Ascending aorta (tissue), 2 donors: ENCODE data around the gene THAP3. TPM values are rescaled to one million over a fixed set of nuclear protein-coding genes. Genes with fewer than 3 reads are reported as not detected.
A peak's percentile ranks its signal among the peaks of the same experiment; 100 is the strongest.

Experiments
- DNase-seq, 2 donors: peaks; one replicate each; pipeline ENCODE4 v3.0.0-alpha.2; 2019; ENCODE audit warnings: low spot score in 2 of 2
- H3K27ac ChIP-seq, 2 donors: fragments of 200-600 bp; sonication (generic); one replicate each; pipeline ENCODE4 v1.5.1; 2016 to 2017; ENCODE audit warnings: mild to moderate bottlenecking in 1 of 2
- H3K27me3 ChIP-seq: fragments of 200-600 bp; sonication (generic); one replicate; pipeline ENCODE4 v1.5.1; 2017
- H3K36me3 ChIP-seq, 2 donors: fragments of 200-600 bp; sonication (generic); one replicate each; pipeline ENCODE4 v1.5.1; 2016
- H3K4me1 ChIP-seq, 2 donors: fragments of 200-600 bp; sonication (generic); one replicate each; pipeline ENCODE4 v1.5.1; 2016 to 2017; ENCODE audit warnings: mild to moderate bottlenecking in 1 of 2
- H3K4me3 ChIP-seq, 2 donors: fragments of 200-600 bp; sonication (generic); one replicate each; pipeline ENCODE4 v1.5.1; 2016 to 2017; ENCODE audit warnings: mild to moderate bottlenecking in 1 of 2
- H3K9me3 ChIP-seq, 2 donors: fragments of 200-600 bp; sonication (generic); one replicate each; pipeline ENCODE4 v1.5.1; 2016
- intact Hi-C: fragments of 100-400 bp; cut with DNase I; formaldehyde crosslinking; loops from one replicate; pipeline ENCODE4 v1.15.1; 2023
- total RNA-seq: library from RNA; depleted of rRNA; stranded (reverse); fragments of >200 nt; gene quantifications from one replicate; pipeline ENCODE4 v1.1.0, GENCODE V29; 2016
- TF ChIP-seq, protein P1 (sequence below), 3 experiments: fragments of 200-600 bp in 2 of 3; fragments of 450-650 bp in 1 of 3; sonication (generic) in 2 of 3; IDR thresholded peaks; one replicate each; pipeline ENCODE4 v1.5.1; 2016 to 2019; ENCODE audit warnings: antibody characterized with exemption in 3 of 3, mild to moderate bottlenecking in 1 of 3, moderate library complexity in 1 of 3

The THAP3 gene, protein sequence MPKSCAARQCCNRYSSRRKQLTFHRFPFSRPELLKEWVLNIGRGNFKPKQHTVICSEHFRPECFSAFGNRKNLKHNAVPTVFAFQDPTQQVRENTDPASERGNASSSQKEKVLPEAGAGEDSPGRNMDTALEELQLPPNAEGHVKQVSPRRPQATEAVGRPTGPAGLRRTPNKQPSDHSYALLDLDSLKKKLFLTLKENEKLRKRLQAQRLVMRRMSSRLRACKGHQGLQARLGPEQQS
- total RNA-seq, result 9.3 TPM

DNA sequence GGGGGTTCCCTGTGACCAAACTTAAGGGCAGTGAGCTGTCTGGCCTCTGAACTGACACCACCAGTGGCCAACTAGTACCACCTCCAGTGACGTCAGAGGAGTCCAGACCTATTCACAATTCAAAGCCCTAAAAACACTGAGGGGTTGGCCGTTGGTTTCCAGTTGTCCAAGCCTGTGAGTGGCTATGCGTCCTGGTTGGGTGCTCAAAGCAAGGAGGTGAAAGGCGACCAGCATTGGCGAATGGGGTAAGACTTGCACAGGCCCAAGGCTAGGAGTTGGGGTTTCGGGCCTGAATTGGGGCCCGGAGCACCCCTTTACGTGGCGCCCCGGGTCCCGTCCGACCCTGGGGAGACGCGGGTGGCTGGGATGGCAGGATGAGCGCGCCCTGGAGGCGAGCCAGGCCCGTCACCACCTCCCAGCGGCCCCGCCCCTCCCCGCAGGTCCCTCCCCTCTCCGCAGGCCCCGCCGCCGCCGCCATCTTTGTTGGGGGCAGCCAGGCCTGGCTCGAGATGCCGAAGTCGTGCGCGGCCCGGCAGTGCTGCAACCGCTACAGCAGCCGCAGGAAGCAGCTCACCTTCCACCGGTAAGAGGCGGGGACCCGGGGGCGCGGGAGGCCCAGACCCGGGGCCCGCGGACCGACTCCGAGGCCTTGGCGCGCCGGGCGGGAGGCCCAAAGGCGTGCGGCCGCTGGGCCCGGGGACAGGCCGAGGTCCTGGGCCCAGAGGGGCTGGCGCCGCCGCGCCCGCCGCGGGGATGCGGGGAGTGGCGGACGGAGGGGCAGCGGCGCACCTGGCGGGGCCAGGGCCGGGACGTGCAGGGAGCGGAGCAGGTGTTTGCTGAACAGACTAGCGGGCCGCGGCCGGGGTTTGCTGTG, at the start of gene THAP3:
THAP3 (plus strand) TSS at position 159 of the 874 bp plus-strand sequence; CDS start at position 510, 351 bp downstream.
- Histone ChIP-seq H3K36me3 (peaks cover 46 to 54% of the 10 kb centered on the region in 2 donors), H3K27ac (peak within 1 kb of the TSS; percentile 80 to 92), H3K4me3 (peak within 1 kb of the TSS; percentile 87 to 88), H3K4me1 (peaks cover 4 to 14% of the 10 kb centered on the region in 2 donors), H3K9me3 (no peaks in the 10 kb centered on the region), H3K27me3 (no peaks in the 10 kb centered on the region)
- TF ChIP-seq, protein P1, sequence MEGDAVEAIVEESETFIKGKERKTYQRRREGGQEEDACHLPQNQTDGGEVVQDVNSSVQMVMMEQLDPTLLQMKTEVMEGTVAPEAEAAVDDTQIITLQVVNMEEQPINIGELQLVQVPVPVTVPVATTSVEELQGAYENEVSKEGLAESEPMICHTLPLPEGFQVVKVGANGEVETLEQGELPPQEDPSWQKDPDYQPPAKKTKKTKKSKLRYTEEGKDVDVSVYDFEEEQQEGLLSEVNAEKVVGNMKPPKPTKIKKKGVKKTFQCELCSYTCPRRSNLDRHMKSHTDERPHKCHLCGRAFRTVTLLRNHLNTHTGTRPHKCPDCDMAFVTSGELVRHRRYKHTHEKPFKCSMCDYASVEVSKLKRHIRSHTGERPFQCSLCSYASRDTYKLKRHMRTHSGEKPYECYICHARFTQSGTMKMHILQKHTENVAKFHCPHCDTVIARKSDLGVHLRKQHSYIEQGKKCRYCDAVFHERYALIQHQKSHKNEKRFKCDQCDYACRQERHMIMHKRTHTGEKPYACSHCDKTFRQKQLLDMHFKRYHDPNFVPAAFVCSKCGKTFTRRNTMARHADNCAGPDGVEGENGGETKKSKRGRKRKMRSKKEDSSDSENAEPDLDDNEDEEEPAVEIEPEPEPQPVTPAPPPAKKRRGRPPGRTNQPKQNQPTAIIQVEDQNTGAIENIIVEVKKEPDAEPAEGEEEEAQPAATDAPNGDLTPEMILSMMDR (IDR thresholded peaks at IDR 0.05), result no peak
- intact Hi-C loops, result loop anchor here (1.0 to 10.0 kb wide), 4 partner anchors 12 to 80 kb away; partner anchors contain the start of genes DNAJC11 and PHF13
- peak; percentile 37 to 91 for DNase-seq

GRCh38 chr1:6577831-6578525, 46.7 kb upstream of the THAP3 start:
- H3K36me3 ChIP-seq, result no peaks in the 10 kb centered on the region
- H3K4me3 ChIP-seq, result no peak overlapping the region
- peaks cover 14 to 23% of the 10 kb centered on the region in 2 donors for H3K4me1 ChIP-seq
- no peaks in the 10 kb centered on the region for H3K9me3 ChIP-seq
- H3K27ac ChIP-seq, result peak overlapping the region in 1 of 2 donors; percentile 94
- no peak for DNase-seq
- intact Hi-C loops, result no loop called here
- TF ChIP-seq, protein P1 (IDR thresholded peaks at IDR 0.05), result no peak
- no peaks in the 10 kb centered on the region for H3K27me3 ChIP-seq

GRCh38 chr1:6578624-6579373, 45.9 kb upstream of the THAP3 start:
- TF ChIP-seq, protein P1 (IDR thresholded peaks at IDR 0.05), result no peak
- Histone ChIP-seq H3K4me3 (peak overlapping the region in 1 of 2 donors; percentile 87), H3K9me3 (no peaks in the 10 kb centered on the region), H3K36me3 (no peaks in the 10 kb centered on the region), H3K4me1 (peaks cover 14 to 23% of the 10 kb centered on the region in 2 donors), H3K27me3 (no peaks in the 10 kb centered on the region), H3K27ac (peak overlapping the region; percentile 92 to 94)
- intact Hi-C loops, result loop anchor here (1.0 kb wide), 3 partner anchors 23 to 35 kb away; partner anchors contain the start of genes NOL9 and PHF13
- DNase-seq, result no peak

- peak; percentile 95 to 100 for DNase-seq
- Histone ChIP-seq H3K36me3 (no peaks in the 10 kb centered on the region), H3K4me1 (peaks cover 14 to 23% of the 10 kb centered on the region in 2 donors), H3K27me3 (no peaks in the 10 kb centered on the region), H3K27ac (peak within 1 kb of the TSS; percentile 92 to 94), H3K9me3 (no peaks in the 10 kb centered on the region), H3K4me3 (peak within 1 kb of the TSS; percentile 64 to 87)
- TF ChIP-seq, protein P1 (IDR thresholded peaks at IDR 0.05), result no peak
- intact Hi-C loops, result loop anchor here (1.0 to 2.0 kb wide), 5 partner anchors 22 to 59 kb away; partner anchors contain the start of genes NOL9, PHF13 and THAP3
These were observed 45.1 kb upstream of the THAP3 start, which contains the start of gene ZBTB48 for GRCh38 chr1:6579374-6580118. ZBTB48 (plus strand) TSS chr1:6579994; CDS start chr1:6580610, 616 bp downstream.
